KMS-11 (cell line): ENCODE data around the gene LSP1.

Source experiments
- H2AFZ ChIP-seq: fragments of 200-600 bp; sonication (generic); 2 replicates; pipeline ENCODE4 v1.6.1; 2016; ENCODE audit warnings: antibody characterized with exemption, mixed run types, low read depth
- H3K27ac ChIP-seq: fragments of 200-600 bp; sonication (generic); 2 replicates; pipeline ENCODE4 v1.6.1; 2016; ENCODE audit warnings: mild to moderate bottlenecking, mixed run types
- H3K27me3 ChIP-seq: fragments of 200-600 bp; sonication (generic); 2 replicates; pipeline ENCODE4 v1.6.1; 2017; ENCODE audit warnings: mild to moderate bottlenecking, low read depth, mixed run types, moderate library complexity; ENCODE audit not compliant: insufficient read depth
- H3K36me3 ChIP-seq: fragments of 200-600 bp; sonication (generic); 2 replicates; pipeline ENCODE4 v1.6.1; 2017; ENCODE audit warnings: mild to moderate bottlenecking, mixed run types; ENCODE audit not compliant: insufficient read depth
- H3K4me1 ChIP-seq: fragments of 200-600 bp; sonication (generic); 2 replicates; pipeline ENCODE4 v1.6.1; 2016; ENCODE audit warnings: mild to moderate bottlenecking, low read depth, mixed run types; ENCODE audit not compliant: poor library complexity, severe bottlenecking
- H3K4me2 ChIP-seq: fragments of 200-600 bp; sonication (generic); 2 replicates; pipeline ENCODE4 v1.7.0; 2016; ENCODE audit warnings: mild to moderate bottlenecking, mixed run types
- H3K4me3 ChIP-seq: fragments of 200-600 bp; sonication (generic); IDR thresholded peaks from 2 replicates; pipeline ENCODE4 v1.6.1; 2017; ENCODE audit warnings: low read depth, low read length, mixed read lengths; ENCODE audit not compliant: insufficient read depth
- H3K79me2 ChIP-seq: fragments of 200-600 bp; sonication (generic); 2 replicates; pipeline ENCODE4 v1.6.1; 2016; ENCODE audit warnings: low read depth, mixed run types; ENCODE audit not compliant: insufficient read depth
- H3K9ac ChIP-seq: fragments of 200-600 bp; sonication (generic); 2 replicates; pipeline ENCODE4 v1.6.1; 2016; ENCODE audit warnings: mild to moderate bottlenecking, mixed run types
- H4K20me1 ChIP-seq: fragments of 200-600 bp; sonication (generic); 2 replicates; pipeline ENCODE4 v1.6.1; 2016; ENCODE audit warnings: mild to moderate bottlenecking, mixed run types; ENCODE audit not compliant: insufficient read depth
- CTCF ChIP-seq: fragments of 200-600 bp; sonication (generic); conservative IDR thresholded peaks from 2 replicates; pipeline ENCODE4 v1.6.1; 2017; ENCODE audit warnings: low read depth, mild to moderate bottlenecking, antibody characterized with exemption, low read length, moderate library complexity, mixed read lengths

Gene LSP1

GRCh38 chr11:1854949-1855885 lies 2.3 kb downstream of the LSP1 start:
- Histone ChIP-seq H3K4me3 (no peak overlapping the region), H3K9ac (no peak overlapping the region), H3K27ac (no peak overlapping the region), H3K27me3 (peaks cover 63% of the 10 kb centered on the region), H4K20me1 (no peaks in the 10 kb centered on the region), H3K4me1 (peaks cover 35% of the 10 kb centered on the region), H3K79me2 (no peaks in the 10 kb centered on the region), H3K36me3 (no peaks in the 10 kb centered on the region), H2AFZ (no peak overlapping the region), H3K4me2 (peak overlapping the region; percentile 42; the same call in 1 of the 2 replicates)
- no peak for TF ChIP-seq CTCF

GRCh38 chr11:1855886-1856265 lies 3.0 kb downstream of the LSP1 start:
- Histone ChIP-seq H3K27me3 (peaks cover 67% of the 10 kb centered on the region), H3K4me2 (no peak overlapping the region), H2AFZ (no peak overlapping the region), H3K79me2 (no peaks in the 10 kb centered on the region), H3K36me3 (no peaks in the 10 kb centered on the region), H3K4me3 (no peak overlapping the region), H3K4me1 (peaks cover 35% of the 10 kb centered on the region), H3K27ac (no peak overlapping the region), H3K9ac (no peak overlapping the region), H4K20me1 (no peaks in the 10 kb centered on the region)
- no peak for TF ChIP-seq CTCF

DNA sequence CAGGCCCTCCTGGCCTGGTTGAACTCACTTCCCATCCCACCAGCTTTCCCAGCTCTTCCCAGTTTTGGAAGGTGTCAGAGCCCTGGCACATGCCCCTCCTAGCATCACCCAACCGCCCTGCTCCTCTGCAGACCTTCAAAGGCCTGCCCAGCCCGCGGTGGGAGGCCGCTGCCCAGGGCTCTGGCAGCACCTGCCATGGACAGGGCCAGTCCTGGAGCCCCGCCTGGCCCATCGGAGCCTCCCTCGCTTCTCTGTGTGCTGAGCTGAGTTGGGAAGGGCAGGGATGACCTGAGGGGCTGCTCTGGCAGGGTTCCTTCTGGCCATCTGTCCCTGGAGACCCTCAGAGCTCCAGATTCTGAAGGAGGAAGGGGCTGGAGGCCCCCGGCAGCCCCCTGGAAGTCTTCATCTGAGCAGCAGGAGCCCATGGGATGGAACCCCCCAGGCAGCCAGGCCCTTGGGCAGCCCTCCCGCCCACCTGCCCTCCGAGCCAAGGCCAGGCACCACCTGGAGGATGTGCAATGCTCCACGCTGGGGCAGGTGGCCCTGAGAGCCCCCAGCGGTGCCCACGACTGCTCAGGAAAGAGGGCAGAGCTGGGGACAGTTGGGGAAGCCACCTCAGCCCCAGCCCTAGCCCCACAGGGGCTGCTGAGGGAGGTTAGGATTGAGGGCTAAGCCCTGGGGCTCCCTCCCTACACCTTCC lies 3.6 kb downstream of the LSP1 start:
- TF ChIP-seq CTCF: no peak
- no peak overlapping the region for H3K27ac ChIP-seq
- H4K20me1 ChIP-seq: no peaks in the 10 kb centered on the region
- H3K27me3 ChIP-seq: peaks cover 68% of the 10 kb centered on the region
- H3K36me3 ChIP-seq: no peaks in the 10 kb centered on the region
- no peak overlapping the region for H3K4me3 ChIP-seq
- no peak overlapping the region for H3K9ac ChIP-seq
- H2AFZ ChIP-seq: no peak overlapping the region
- H3K79me2 ChIP-seq: no peaks in the 10 kb centered on the region
- peaks cover 29% of the 10 kb centered on the region for H3K4me1 ChIP-seq
- H3K4me2 ChIP-seq: no peak overlapping the region

DNA sequence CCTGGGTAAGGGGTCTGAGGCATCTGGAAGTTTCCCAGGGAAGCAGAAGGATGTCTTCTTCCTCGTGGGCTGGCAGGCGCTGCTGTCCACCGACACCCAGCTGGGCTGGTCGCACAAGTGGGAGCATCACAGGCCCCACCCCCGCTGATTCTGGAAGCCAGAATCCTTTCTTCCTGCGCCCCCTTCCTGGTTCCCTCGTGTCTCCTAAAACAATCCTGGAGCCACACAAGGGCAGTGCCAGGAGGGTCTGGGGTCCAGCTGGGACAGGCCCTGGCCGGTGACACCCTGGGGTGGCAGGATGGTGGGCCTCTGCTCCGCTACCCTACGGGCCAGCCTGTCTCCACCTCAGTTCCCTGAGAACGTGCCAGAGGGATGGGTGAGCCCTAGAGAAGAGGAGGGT lies 4.2 kb downstream of the LSP1 start:
- no peaks in the 10 kb centered on the region for H4K20me1 ChIP-seq
- H3K79me2 ChIP-seq: no peaks in the 10 kb centered on the region
- TF ChIP-seq CTCF: no peak
- no peak overlapping the region for H3K9ac ChIP-seq
- no peak overlapping the region for H3K4me2 ChIP-seq
- H3K4me1 ChIP-seq: peaks cover 24% of the 10 kb centered on the region
- H3K27ac ChIP-seq: no peak overlapping the region
- H2AFZ ChIP-seq: no peak overlapping the region
- peaks cover 74% of the 10 kb centered on the region for H3K27me3 ChIP-seq
- no peak overlapping the region for H3K4me3 ChIP-seq
- H3K36me3 ChIP-seq: no peaks in the 10 kb centered on the region
